Thoracic aorta (tissue), 2 donors: ENCODE results near the gene ITPR2. TPM values are rescaled to one million over a fixed set of nuclear protein-coding genes. Genes with fewer than 3 reads are reported as not detected.

Source experiments
- ATAC-seq: fragments of 150-250 bp; one replicate; pipeline ENCODE4 v1.8.0; 2017; ENCODE audit warnings: low read depth; ENCODE audit not compliant: insufficient number of reproducible peaks, low FRiP score
- DNase-seq: peaks from one replicate; pipeline ENCODE4 v3.0.0-alpha.2; 2020; ENCODE audit warnings: low spot score
- H3K27ac ChIP-seq, 2 donors: fragments of 200-600 bp; sonication (generic); 1 replicate in 1 of 2; 2 replicates in 1 of 2; pipeline ENCODE4 v1.5.1; 2016; ENCODE audit warnings: mild to moderate bottlenecking in 2 of 2, moderate library complexity in 2 of 2
- H3K27me3 ChIP-seq: fragments of 200-600 bp; sonication (generic); replicated peaks from 2 replicates; pipeline ENCODE4 v1.6.0; 2016; ENCODE audit warnings: mild to moderate bottlenecking; ENCODE audit not compliant: insufficient read depth
- H3K36me3 ChIP-seq: fragments of 200-600 bp; sonication (generic); one replicate; pipeline ENCODE4 v1.5.1; 2016
- H3K4me1 ChIP-seq, 2 donors: fragments of 200-600 bp; sonication (generic); 1 replicate in 1 of 2; 2 replicates in 1 of 2; pipeline versions ENCODE4 v1.5.1 to v1.6.0; 2016; ENCODE audit warnings: low read depth in 2 of 2, mild to moderate bottlenecking in 1 of 2; ENCODE audit not compliant: control insufficient read depth in 1 of 2
- H3K4me3 ChIP-seq: fragments of 200-600 bp; sonication (generic); 2 replicates; pipeline ENCODE4 v1.5.1; 2016; ENCODE audit warnings: mild to moderate bottlenecking
- H3K9me3 ChIP-seq: fragments of 200-600 bp; sonication (generic); 2 replicates; pipeline ENCODE4 v1.5.1; 2016
- total RNA-seq, 2 donors: library from RNA; depleted of rRNA; stranded (reverse); fragments of >200 nt; gene quantifications; one replicate each; pipeline versions ENCODE4 v1.1.0 to v1.2.3, GENCODE V29; 2016
- TF ChIP-seq, protein P1 (sequence below): fragments of 200-600 bp; sonication (generic); IDR thresholded peaks from one replicate; pipeline ENCODE4 v1.5.1; 2019; ENCODE audit warnings: antibody characterized with exemption

ITPR2 gene
- total RNA-seq = 10 to 100 TPM; 28.3 to 86.3 TPM

DNA sequence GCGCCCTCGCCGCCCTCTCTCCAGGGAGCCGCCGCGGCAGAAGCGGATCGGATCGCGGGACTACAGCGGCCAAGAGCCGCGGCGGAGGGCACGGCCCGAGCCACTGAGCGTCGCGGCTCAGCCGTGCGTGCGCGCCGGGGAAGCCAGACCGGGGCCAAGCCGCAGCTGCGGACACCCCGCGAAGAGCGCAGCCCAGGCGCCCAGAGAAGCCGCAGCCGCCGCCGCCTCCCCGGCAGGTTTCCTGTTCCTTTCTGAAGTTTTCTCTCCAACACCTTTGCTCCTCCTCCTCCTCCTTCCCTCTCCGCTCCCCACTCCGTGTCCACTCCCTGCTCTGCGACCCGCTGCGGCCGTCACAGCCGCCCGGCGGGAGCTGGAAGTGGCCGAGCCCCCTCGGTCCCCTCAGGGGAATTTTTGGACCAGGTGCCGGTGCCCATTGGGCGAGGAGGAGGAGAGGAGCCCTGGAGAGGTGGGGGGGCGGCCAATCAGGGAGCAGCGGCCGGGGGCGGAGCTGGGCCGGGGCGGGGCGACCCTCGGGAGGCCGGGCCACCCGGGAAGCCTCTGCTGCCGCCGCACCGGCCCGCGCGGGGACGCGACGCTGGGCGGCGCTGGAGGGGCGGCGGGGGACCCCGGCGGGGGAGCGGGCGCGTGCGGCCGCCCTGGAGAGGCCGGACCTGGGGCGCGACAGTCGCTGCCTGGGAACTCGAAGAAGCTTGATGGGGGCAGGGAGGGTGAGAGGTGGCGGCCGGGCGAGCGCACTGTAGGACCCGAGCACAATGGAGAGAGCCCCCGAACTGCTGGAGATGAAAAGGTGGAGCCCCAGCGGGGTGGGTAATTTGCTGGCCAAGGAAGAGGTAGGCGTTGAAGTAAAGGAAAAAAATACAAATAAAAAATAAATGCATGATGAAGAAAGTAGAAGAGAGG, at the start of gene ITPR2:
TSS of gene ITPR2 (minus strand) at position 373 of the 921 bp plus-strand sequence. CDS start 413 bp downstream, outside the sequence.
- H3K36me3 ChIP-seq = no peaks in the 10 kb centered on the region
- H3K4me1 ChIP-seq = peaks cover 8 to 20% of the 10 kb centered on the region in 2 donors
- ATAC-seq (peak; percentile 91), DNase-seq (peak; percentile 77)
- H3K27me3 ChIP-seq = no peaks in the 10 kb centered on the region
- H3K9me3 ChIP-seq = no peaks in the 10 kb centered on the region
- peak within 1 kb of the TSS; percentile 84 to 96 for H3K27ac ChIP-seq
- TF ChIP-seq, protein P1, sequence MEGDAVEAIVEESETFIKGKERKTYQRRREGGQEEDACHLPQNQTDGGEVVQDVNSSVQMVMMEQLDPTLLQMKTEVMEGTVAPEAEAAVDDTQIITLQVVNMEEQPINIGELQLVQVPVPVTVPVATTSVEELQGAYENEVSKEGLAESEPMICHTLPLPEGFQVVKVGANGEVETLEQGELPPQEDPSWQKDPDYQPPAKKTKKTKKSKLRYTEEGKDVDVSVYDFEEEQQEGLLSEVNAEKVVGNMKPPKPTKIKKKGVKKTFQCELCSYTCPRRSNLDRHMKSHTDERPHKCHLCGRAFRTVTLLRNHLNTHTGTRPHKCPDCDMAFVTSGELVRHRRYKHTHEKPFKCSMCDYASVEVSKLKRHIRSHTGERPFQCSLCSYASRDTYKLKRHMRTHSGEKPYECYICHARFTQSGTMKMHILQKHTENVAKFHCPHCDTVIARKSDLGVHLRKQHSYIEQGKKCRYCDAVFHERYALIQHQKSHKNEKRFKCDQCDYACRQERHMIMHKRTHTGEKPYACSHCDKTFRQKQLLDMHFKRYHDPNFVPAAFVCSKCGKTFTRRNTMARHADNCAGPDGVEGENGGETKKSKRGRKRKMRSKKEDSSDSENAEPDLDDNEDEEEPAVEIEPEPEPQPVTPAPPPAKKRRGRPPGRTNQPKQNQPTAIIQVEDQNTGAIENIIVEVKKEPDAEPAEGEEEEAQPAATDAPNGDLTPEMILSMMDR = no peak
- peak within 1 kb of the TSS; percentile 87 for H3K4me3 ChIP-seq

GRCh38 chr12:26880625-26881024, 47.6 kb upstream of the ITPR2 start:
- no peak for ATAC-seq
- H3K36me3 ChIP-seq = no peaks in the 10 kb centered on the region
- TF ChIP-seq, protein P1 = no peak
- no peak overlapping the region for H3K27ac ChIP-seq
- no peak overlapping the region for H3K4me3 ChIP-seq
- no peak for DNase-seq
- peaks cover 0 to 13% of the 10 kb centered on the region in 2 donors for H3K4me1 ChIP-seq
- H3K27me3 ChIP-seq = no peaks in the 10 kb centered on the region
- no peaks in the 10 kb centered on the region for H3K9me3 ChIP-seq

GRCh38 chr12:26878661-26879119, 45.7 kb upstream of the ITPR2 start:
- Histone ChIP-seq H3K4me1 (peaks cover 0 to 10% of the 10 kb centered on the region in 2 donors), H3K36me3 (no peaks in the 10 kb centered on the region), H3K9me3 (no peaks in the 10 kb centered on the region), H3K27ac (no peak overlapping the region), H3K27me3 (no peaks in the 10 kb centered on the region), H3K4me3 (no peak overlapping the region)
- ATAC-seq = no peak
- DNase-seq = no peak
- TF ChIP-seq, protein P1 = no peak

DNA sequence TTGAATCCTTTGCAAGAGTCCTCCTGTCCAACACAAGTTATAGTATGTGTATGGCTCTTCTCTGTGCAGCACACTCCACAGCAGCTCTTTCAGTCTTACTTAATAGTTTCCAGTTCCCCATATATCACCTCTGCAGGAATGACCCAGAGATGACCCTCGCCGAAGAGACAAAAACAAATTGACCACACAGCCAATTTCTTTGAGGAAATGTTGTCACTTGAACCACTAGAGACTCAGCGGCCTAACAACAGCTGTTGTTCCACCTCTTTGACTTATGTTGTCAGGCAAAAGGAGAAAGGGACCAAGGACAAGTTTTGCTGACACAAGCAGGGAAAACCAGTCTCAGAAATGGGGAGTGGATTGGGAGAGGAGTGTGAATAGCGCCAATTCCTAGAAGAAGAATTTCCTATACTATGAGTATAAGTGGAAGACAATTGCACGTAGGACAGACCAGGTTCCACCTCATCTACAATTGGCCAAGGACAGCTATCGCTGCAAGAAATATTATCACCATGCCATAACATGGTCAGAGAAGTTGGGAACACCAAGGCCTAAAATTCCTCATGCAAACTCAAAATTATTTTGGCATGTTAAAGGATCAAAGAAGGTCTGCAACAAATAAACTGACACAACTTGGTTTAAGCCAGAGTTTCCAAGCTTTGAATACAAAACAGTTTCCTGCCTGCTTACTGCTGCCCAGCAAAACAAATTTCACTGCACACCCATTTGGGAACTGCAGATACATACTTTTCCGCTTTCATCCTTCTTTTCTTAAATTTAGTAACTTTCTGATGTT, 41.7 kb upstream of the ITPR2 start:
- no peak for ATAC-seq
- H3K4me1 ChIP-seq = peaks cover 2 to 15% of the 10 kb centered on the region in 2 donors
- H3K36me3 ChIP-seq = no peaks in the 10 kb centered on the region
- H3K9me3 ChIP-seq = no peaks in the 10 kb centered on the region
- TF ChIP-seq, protein P1 = no peak
- DNase-seq = no peak
- H3K27me3 ChIP-seq = no peaks in the 10 kb centered on the region
- H3K4me3 ChIP-seq = no peak overlapping the region
- H3K27ac ChIP-seq = no peak overlapping the region

DNA sequence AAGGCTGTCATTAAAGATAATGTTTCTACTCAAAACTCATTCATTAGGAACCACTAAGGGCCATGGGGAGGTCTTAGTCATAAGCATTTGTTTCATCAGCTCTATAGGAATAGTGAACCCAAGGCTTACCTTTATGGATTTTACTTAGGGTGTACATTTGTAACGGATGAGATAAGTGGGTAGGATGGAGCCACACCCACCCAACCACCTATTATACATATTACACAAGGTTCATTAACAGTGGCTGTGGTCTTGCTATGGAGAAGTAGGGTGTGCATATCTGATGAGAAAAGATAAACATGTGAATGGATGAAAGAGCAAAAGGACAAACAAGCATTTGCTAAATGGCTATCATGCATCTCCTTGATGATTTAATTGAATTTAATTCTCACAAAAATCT, 39.6 kb upstream of the ITPR2 start:
- no peak for DNase-seq
- no peaks in the 10 kb centered on the region for H3K9me3 ChIP-seq
- no peak for ATAC-seq
- H3K4me1 ChIP-seq = peaks cover 2 to 5% of the 10 kb centered on the region in 2 donors
- TF ChIP-seq, protein P1 = no peak
- H3K4me3 ChIP-seq = no peak overlapping the region
- H3K27ac ChIP-seq = no peak overlapping the region
- no peaks in the 10 kb centered on the region for H3K27me3 ChIP-seq
- H3K36me3 ChIP-seq = no peaks in the 10 kb centered on the region
